ENCODE results near the gene HOXA4. TPM values are rescaled to one million over a fixed set of nuclear protein-coding genes. Genes with fewer than 3 reads are reported as not detected.

HOXA4 gene
- total RNA-seq, 1 experiment from 2014 or later = 4.8 TPM

DNA sequence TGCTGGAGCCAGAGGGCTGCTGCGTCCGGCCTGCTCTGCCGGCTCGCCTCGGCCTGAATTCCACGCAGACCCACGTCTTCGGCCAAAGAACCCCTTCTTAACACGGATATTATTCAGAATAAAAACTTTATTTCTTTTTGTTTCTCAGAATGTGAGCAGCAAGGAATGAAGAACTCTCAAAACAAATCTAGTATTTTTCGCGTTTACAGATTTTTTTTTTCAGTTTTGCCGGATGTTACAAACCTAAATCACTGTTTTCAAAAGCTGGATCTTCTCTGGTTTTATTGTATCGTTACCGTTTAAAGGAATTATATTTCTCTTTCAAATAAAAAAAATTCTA lies 23.7 kb downstream of the HOXA4 start:
- no peak for TF ChIP-seq CTCF (IDR thresholded peaks at IDR 0.05; ENCODE audit: insufficient read depth in 1 of 2, low read depth in 1 of 2, low read length in 1 of 2, severe bottlenecking in 1 of 2, unreplicated experiment in 1 of 2)
- Histone ChIP-seq H3K9me3 (no peaks in the 10 kb centered on the region), H3K36me3 (ENCODE audit: control insufficient read depth, insufficient read depth, low read length) (no peaks in the 10 kb centered on the region; the same call in 1 of the 2 replicates), H3K4me1 (peaks cover 19% of the 10 kb centered on the region), H3K4me3 (ENCODE audit: low read depth, low read length) (no peak overlapping the region), H3K27me3 (replicated peaks; ENCODE audit: control insufficient read depth, insufficient read depth, low read length) (no peaks in the 10 kb centered on the region)
- Mint-ChIP-seq H3K4me3 (ENCODE audit: unreplicated experiment) (no peak overlapping the region), H3K9me3 (ENCODE audit: unreplicated experiment) (no peaks in the 10 kb centered on the region), H3K27ac (ENCODE audit: unreplicated experiment) (no peak overlapping the region), H3K4me1 (ENCODE audit: low read depth, unreplicated experiment) (peaks cover 6% of the 10 kb centered on the region), H3K27me3 (ENCODE audit: insufficient read depth, unreplicated experiment) (no peaks in the 10 kb centered on the region), H3K36me3 (ENCODE audit: insufficient read depth, unreplicated experiment) (peaks cover 25% of the 10 kb centered on the region)
- BruUV-seq (replicated peaks) = no TSS peak
- ChIA-PET POLR2A (interaction anchor here (0.5 kb wide), 1 partner anchor 10 kb away, joined by 3 read pairs; no protein-coding TSS in a partner anchor), CTCF (no interaction called here)
- DNase-seq = no peak
- intact Hi-C loops (cut with micrococcal nuclease; ENCODE audit: unreplicated experiment) = no loop called here

GRCh38 chr7:27106181-27106900 lies 24.2 kb downstream of the HOXA4 start:
- ChIA-PET POLR2A (interaction anchor here (0.5 to 0.6 kb wide), 2 partner anchors 10 to 24 kb away, joined by 3 read pairs; partner anchors contain the start of gene HOXA4), CTCF (no interaction called here)
- H3K4me1 Mint-ChIP-seq (ENCODE audit: low read depth, unreplicated experiment) = peaks cover 1% of the 10 kb centered on the region
- Histone ChIP-seq H3K36me3 (ENCODE audit: control insufficient read depth, insufficient read depth, low read length) (no peaks in the 10 kb centered on the region; the same call in 1 of the 2 replicates), H3K9me3 (no peaks in the 10 kb centered on the region), H3K4me1 (peaks cover 14% of the 10 kb centered on the region), H3K4me3 (ENCODE audit: low read depth, low read length) (no peak overlapping the region), H3K27me3 (replicated peaks; ENCODE audit: control insufficient read depth, insufficient read depth, low read length) (no peaks in the 10 kb centered on the region)
- TF ChIP-seq CTCF (IDR thresholded peaks at IDR 0.05; ENCODE audit: insufficient read depth in 1 of 2, low read depth in 1 of 2, low read length in 1 of 2, severe bottlenecking in 1 of 2, unreplicated experiment in 1 of 2) = no peak
- H3K4me3 Mint-ChIP-seq (ENCODE audit: unreplicated experiment) = no peak overlapping the region
- no peaks in the 10 kb centered on the region for H3K9me3 Mint-ChIP-seq (ENCODE audit: unreplicated experiment)
- BruUV-seq (replicated peaks) = no TSS peak
- H3K36me3 Mint-ChIP-seq (ENCODE audit: insufficient read depth, unreplicated experiment) = peaks cover 25% of the 10 kb centered on the region
- no peak overlapping the region for H3K27ac Mint-ChIP-seq (ENCODE audit: unreplicated experiment)
- no peak for DNase-seq
- H3K27me3 Mint-ChIP-seq (ENCODE audit: insufficient read depth, unreplicated experiment) = no peaks in the 10 kb centered on the region
- intact Hi-C loops (cut with micrococcal nuclease; ENCODE audit: unreplicated experiment) = no loop called here

- H3K36me3 ChIP-seq (ENCODE audit: control insufficient read depth, insufficient read depth, low read length) = no peaks in the 10 kb centered on the region; the same call in 1 of the 2 replicates
- TF ChIP-seq CTCF (IDR thresholded peaks at IDR 0.05; ENCODE audit: insufficient read depth in 1 of 2, low read depth in 1 of 2, low read length in 1 of 2, severe bottlenecking in 1 of 2, unreplicated experiment in 1 of 2) = no peak
- no peak overlapping the region for H3K27ac Mint-ChIP-seq (ENCODE audit: unreplicated experiment)
- intact Hi-C loops (cut with micrococcal nuclease; ENCODE audit: unreplicated experiment) = no loop called here
- peaks cover 8% of the 10 kb centered on the region for H3K4me1 ChIP-seq
- CTCF ChIA-PET = interaction anchor here (1.0 kb wide), 1 partner anchor 15 kb away, joined by 3 read pairs; no protein-coding TSS in a partner anchor
- peaks cover 27% of the 10 kb centered on the region for H3K36me3 Mint-ChIP-seq (ENCODE audit: insufficient read depth, unreplicated experiment)
- no peak overlapping the region for H3K4me3 Mint-ChIP-seq (ENCODE audit: unreplicated experiment)
- no peaks in the 10 kb centered on the region for H3K27me3 Mint-ChIP-seq (ENCODE audit: insufficient read depth, unreplicated experiment)
- no peaks in the 10 kb centered on the region for H3K9me3 ChIP-seq
- H3K4me3 ChIP-seq (ENCODE audit: low read depth, low read length) = no peak overlapping the region
- H3K27me3 ChIP-seq (replicated peaks; ENCODE audit: control insufficient read depth, insufficient read depth, low read length) = no peaks in the 10 kb centered on the region
- DNase-seq = no peak
- POLR2A ChIA-PET = no interaction called here
- H3K9me3 Mint-ChIP-seq (ENCODE audit: unreplicated experiment) = no peaks in the 10 kb centered on the region
- BruUV-seq (replicated peaks) = no TSS peak
- no peaks in the 10 kb centered on the region for H3K4me1 Mint-ChIP-seq (ENCODE audit: low read depth, unreplicated experiment)
Observed at GRCh38 chr7:27105301-27106031, 25.1 kb downstream of the HOXA4 start.

Measured in Caco-2 (cell line).